H9 (cell line): ENCODE data around the gene ZNF217. TPM values are rescaled to one million over a fixed set of nuclear protein-coding genes. Genes with fewer than 3 reads are reported as not detected.
"Not testable (repeated sequence)": the region's sequence is repeated elsewhere in the genome, so short reads cannot be mapped to it uniquely, and the experiment has no call there.

Source experiments
- DNase-seq: peaks from one replicate; pipeline ENCODE4 v3.0.0-alpha.2; 2017
- H2AFZ ChIP-seq: one replicate; pipeline ENCODE4 v1.6.1; 2013; ENCODE audit warnings: mild to moderate bottlenecking, low read length, control low read depth, moderate library complexity
- H2AK5ac ChIP-seq: 2 replicates; pipeline ENCODE4 v1.6.1; 2013; ENCODE audit warnings: low read length, control low read depth, mixed read lengths; ENCODE audit not compliant: insufficient read length
- H2BK120ac ChIP-seq: one replicate; pipeline ENCODE4 v1.6.1; 2013; ENCODE audit warnings: low read depth, mild to moderate bottlenecking, low read length, control low read depth, inconsistent platforms; ENCODE audit not compliant: poor library complexity, severe bottlenecking
- H2BK12ac ChIP-seq: 2 replicates; pipeline ENCODE4 v1.6.1; 2013; ENCODE audit warnings: low read length, control low read depth, mixed read lengths, low read depth; ENCODE audit not compliant: insufficient read length
- H2BK15ac ChIP-seq: 2 replicates; pipeline ENCODE4 v1.6.1; 2013; ENCODE audit warnings: low read depth, low read length, control low read depth
- H2BK20ac ChIP-seq: one replicate; pipeline ENCODE4 v1.6.1; 2013; ENCODE audit warnings: low read depth, mild to moderate bottlenecking, low read length, control low read depth, inconsistent platforms; ENCODE audit not compliant: poor library complexity, severe bottlenecking
- H2BK5ac ChIP-seq: 2 replicates; pipeline ENCODE4 v1.6.1; 2013; ENCODE audit warnings: low read length, control low read depth, mixed read lengths; ENCODE audit not compliant: insufficient read length
- H3K14ac ChIP-seq: 2 replicates; pipeline ENCODE4 v1.6.1; 2013; ENCODE audit warnings: low read length, control low read depth; ENCODE audit not compliant: insufficient read depth
- H3K18ac ChIP-seq: 2 replicates; pipeline ENCODE4 v1.6.1; 2013; ENCODE audit warnings: low read depth, mild to moderate bottlenecking, mixed read lengths, low read length, control low read depth; ENCODE audit not compliant: insufficient read length
- H3K23ac ChIP-seq: 2 replicates; pipeline ENCODE4 v1.6.1; 2013; ENCODE audit warnings: low read length, control low read depth, mixed read lengths, low read depth; ENCODE audit not compliant: insufficient read length
- H3K23me2 ChIP-seq: 2 replicates; pipeline ENCODE4 v1.6.1; 2013; ENCODE audit warnings: low read depth, mild to moderate bottlenecking, mixed read lengths, low read length, control low read depth; ENCODE audit not compliant: insufficient read length, poor library complexity, severe bottlenecking
- H3K27ac ChIP-seq: 2 replicates; pipeline ENCODE4 v1.5.1; 2013; ENCODE audit warnings: low read length, control low read depth, mixed read lengths, low read depth; ENCODE audit not compliant: insufficient read length
- H3K27me3 ChIP-seq: 2 replicates; pipeline ENCODE4 v1.6.1; 2013; ENCODE audit warnings: low read length, control low read depth, inconsistent platforms; ENCODE audit not compliant: insufficient read depth
- H3K4ac ChIP-seq: 2 replicates; pipeline ENCODE4 v1.6.1; 2013; ENCODE audit warnings: low read depth, mild to moderate bottlenecking, control low read depth, inconsistent platforms, low read length, moderate library complexity
- H3K4me1 ChIP-seq: 2 replicates; pipeline ENCODE4 v1.6.1; 2013; ENCODE audit warnings: low read length, control low read depth, inconsistent platforms; ENCODE audit not compliant: insufficient read depth
- H3K4me2 ChIP-seq: 2 replicates; pipeline ENCODE4 v1.6.1; 2013; ENCODE audit warnings: low read length, control low read depth, mixed read lengths; ENCODE audit not compliant: insufficient read length, insufficient read depth
- H3K56ac ChIP-seq: 2 replicates; pipeline ENCODE4 v1.6.1; 2013; ENCODE audit warnings: low read depth, mild to moderate bottlenecking, mixed read lengths, low read length, control low read depth; ENCODE audit not compliant: insufficient read length
- H3K79me1 ChIP-seq: 2 replicates; pipeline ENCODE4 v1.6.1; 2013; ENCODE audit warnings: low read depth, mild to moderate bottlenecking, moderate library complexity, low read length, control low read depth, inconsistent platforms; ENCODE audit not compliant: insufficient read depth, poor library complexity, severe bottlenecking
- H3K79me2 ChIP-seq: 2 replicates; pipeline ENCODE4 v1.6.1; 2013; ENCODE audit warnings: low read length, control low read depth, inconsistent platforms; ENCODE audit not compliant: insufficient read depth
- H3K9ac ChIP-seq: 2 replicates; pipeline ENCODE4 v1.6.1; 2013; ENCODE audit warnings: low read length, control low read depth, mixed read lengths; ENCODE audit not compliant: insufficient read length; ENCODE audit errors: extremely low read depth
- H3K9me3 ChIP-seq: one replicate; pipeline ENCODE4 v1.6.1; 2013; ENCODE audit warnings: low read depth, low read length, inconsistent platforms; ENCODE audit not compliant: control insufficient read depth
- H3T11ph ChIP-seq: one replicate; pipeline ENCODE4 v1.6.1; 2013; ENCODE audit warnings: mild to moderate bottlenecking, low read length, control low read depth, inconsistent platforms
- H4K20me1 ChIP-seq: one replicate; pipeline ENCODE4 v1.6.1; 2013; ENCODE audit not compliant: control insufficient read depth, insufficient read length, insufficient read depth
- H4K5ac ChIP-seq: 2 replicates; pipeline ENCODE4 v1.6.1; 2013; ENCODE audit warnings: low read depth, mild to moderate bottlenecking, mixed read lengths, low read length, control low read depth; ENCODE audit not compliant: insufficient read length
- H4K8ac ChIP-seq: replicated peaks from 2 replicates; pipeline ENCODE4 v1.6.1; 2013; ENCODE audit warnings: low read length, control low read depth, mixed read lengths, low read depth; ENCODE audit not compliant: insufficient read length
- H4K91ac ChIP-seq: 2 replicates; pipeline ENCODE4 v1.6.1; 2013; ENCODE audit warnings: low read depth, mild to moderate bottlenecking, moderate library complexity, mixed read lengths, low read length, control low read depth; ENCODE audit not compliant: insufficient read length
- H3K27ac Mint-ChIP-seq, 3 experiments: 2 replicates in 2 of 3; 3 replicates in 1 of 3; pipeline ENCODE4 v1.8.0; 2020 to 2021; ENCODE audit warnings: mixed read lengths in 3 of 3, mild to moderate bottlenecking in 1 of 3, moderate library complexity in 1 of 3
- H3K27me3 Mint-ChIP-seq: 2 replicates; pipeline ENCODE4 v1.8.0; 2021; ENCODE audit warnings: low read depth, mild to moderate bottlenecking, moderate library complexity, mixed read lengths
- H3K36me3 Mint-ChIP-seq, 3 experiments: 2 replicates in 2 of 3; 3 replicates in 1 of 3; pipeline ENCODE4 v1.8.0; 2020 to 2021; ENCODE audit warnings: low read depth in 3 of 3, mixed read lengths in 3 of 3; ENCODE audit not compliant: insufficient read depth in 1 of 3
- H3K4me1 Mint-ChIP-seq, 2 experiments: 2 replicates each; pipeline ENCODE4 v1.8.0; 2020; ENCODE audit warnings: mixed read lengths in 2 of 2
- H3K4me3 Mint-ChIP-seq, 2 experiments: 2 replicates in 1 of 2; 3 replicates in 1 of 2; pipeline ENCODE4 v1.8.0; 2020 to 2021; ENCODE audit warnings: mild to moderate bottlenecking in 2 of 2, mixed read lengths in 2 of 2, moderate library complexity in 1 of 2
- H3K9me3 Mint-ChIP-seq, 2 experiments: 2 replicates in 1 of 2; 3 replicates in 1 of 2; pipeline ENCODE4 v1.8.0; 2020; ENCODE audit warnings: mild to moderate bottlenecking in 2 of 2, mixed read lengths in 2 of 2, moderate library complexity in 1 of 2
- CTCF ChIP-seq: fragments of 200-600 bp; sonication (generic); conservative IDR thresholded peaks from 3 replicates; pipeline ENCODE4 v1.8.0; 2021; ENCODE audit warnings: antibody characterized with exemption, mild to moderate bottlenecking
- WGBS: extraction: QIAGEN DNeasy Blood & Tissue Kit; methylation state at CpG from one replicate; pipeline ENCODE4 v1.1.7; 2013; ENCODE audit warnings: missing lambda C conversion rate, low lambda C conversion rate, mixed read lengths; ENCODE audit not compliant: insufficient read length; ENCODE audit errors: extremely low coverage; 5-methylcytosine and 5-hydroxymethylcytosine counted together
- total RNA-seq: library from RNA; stranded (reverse); gene quantifications from 2 replicates; pipeline ENCODE4 v1.2.1, GENCODE V29; 2021

ZNF217 gene
- total RNA-seq, 1 experiment from 2014 or later = 82.8 TPM

- WGBS = no CpG with 5 or more reads among the region's 3 CpGs
Measured at GRCh38 chr20:53522026-53522425, 71.6 kb downstream of the ZNF217 start.

GRCh38 chr20:53521421-53521820, 72.2 kb downstream of the ZNF217 start:
- not testable (repeated sequence) for H3T11ph ChIP-seq, H3K4me1 ChIP-seq, H3K27ac Mint-ChIP-seq, H4K20me1 ChIP-seq, H2BK120ac ChIP-seq, H3K23ac ChIP-seq, H3K9me3 ChIP-seq, H3K23me2 ChIP-seq, H2AFZ ChIP-seq, DNase-seq, H2AK5ac ChIP-seq, H3K18ac ChIP-seq, H3K9me3 Mint-ChIP-seq, H3K14ac ChIP-seq, H2BK15ac ChIP-seq, H3K27me3 Mint-ChIP-seq, H3K4me2 ChIP-seq, H4K5ac ChIP-seq, H3K27ac ChIP-seq, H3K4ac ChIP-seq, H2BK20ac ChIP-seq, H3K4me1 Mint-ChIP-seq, H3K4me3 Mint-ChIP-seq, H3K27me3 ChIP-seq, H3K56ac ChIP-seq, H3K36me3 Mint-ChIP-seq, H2BK5ac ChIP-seq, H2BK12ac ChIP-seq, H3K79me1 ChIP-seq, H3K9ac ChIP-seq, H4K8ac ChIP-seq, H3K79me2 ChIP-seq, H4K91ac ChIP-seq
- no CpG with 5 or more reads among the region's 5 CpGs for WGBS

More at GRCh38 chr20:53522026-53522425, 71.6 kb downstream of the ZNF217 start:
- Histone ChIP-seq H2AK5ac (no peak overlapping the region), H2BK120ac (no peak overlapping the region), H4K8ac (no peak overlapping the region), H4K91ac (no peak overlapping the region), H3K23ac (no peak overlapping the region), H3K27me3 (no peaks in the 10 kb centered on the region), H3K14ac (no peak overlapping the region), H3K9me3 (no peaks in the 10 kb centered on the region), H2AFZ (no peak overlapping the region), H2BK20ac (no peak overlapping the region), H3K79me1 (no peaks in the 10 kb centered on the region), H3K56ac (no peak overlapping the region), H2BK5ac (no peak overlapping the region), H3K79me2 (no peaks in the 10 kb centered on the region), H2BK12ac (no peak overlapping the region), H4K5ac (no peak overlapping the region), H3K9ac (no peak overlapping the region), H3K4me2 (no peak overlapping the region), H3K4me1 (no peaks in the 10 kb centered on the region), H2BK15ac (no peak overlapping the region), H3K23me2 (no peaks in the 10 kb centered on the region), H3K4ac (no peak overlapping the region), H3T11ph (no peak overlapping the region), H3K18ac (no peak overlapping the region), H3K27ac (no peak overlapping the region), H4K20me1 (no peaks in the 10 kb centered on the region)
- no peaks in the 10 kb centered on the region for H3K9me3 Mint-ChIP-seq
- H3K27ac Mint-ChIP-seq = no peak overlapping the region
- DNase-seq = no peak
- no peak for TF ChIP-seq CTCF
- H3K4me3 Mint-ChIP-seq = no peak overlapping the region
- no peaks in the 10 kb centered on the region for H3K4me1 Mint-ChIP-seq
- no peaks in the 10 kb centered on the region for H3K36me3 Mint-ChIP-seq
- no peaks in the 10 kb centered on the region; the same call in 1 of the 2 replicates for H3K27me3 Mint-ChIP-seq
